NOMO-1 treated with DMSO at 0.1 percent for 48 hours (cell line): ENCODE data around the gene CARD19.
"Not testable (repeated sequence)": the region's sequence is repeated elsewhere in the genome, so short reads cannot be mapped to it uniquely, and the experiment has no call there.

ENCODE experiments used
- DNase-seq: peaks from one replicate; lab custom pipeline; 2025; ENCODE audit not compliant: unreplicated experiment; lab: John Stamatoyannopoulos, UW

The CARD19 gene

DNA sequence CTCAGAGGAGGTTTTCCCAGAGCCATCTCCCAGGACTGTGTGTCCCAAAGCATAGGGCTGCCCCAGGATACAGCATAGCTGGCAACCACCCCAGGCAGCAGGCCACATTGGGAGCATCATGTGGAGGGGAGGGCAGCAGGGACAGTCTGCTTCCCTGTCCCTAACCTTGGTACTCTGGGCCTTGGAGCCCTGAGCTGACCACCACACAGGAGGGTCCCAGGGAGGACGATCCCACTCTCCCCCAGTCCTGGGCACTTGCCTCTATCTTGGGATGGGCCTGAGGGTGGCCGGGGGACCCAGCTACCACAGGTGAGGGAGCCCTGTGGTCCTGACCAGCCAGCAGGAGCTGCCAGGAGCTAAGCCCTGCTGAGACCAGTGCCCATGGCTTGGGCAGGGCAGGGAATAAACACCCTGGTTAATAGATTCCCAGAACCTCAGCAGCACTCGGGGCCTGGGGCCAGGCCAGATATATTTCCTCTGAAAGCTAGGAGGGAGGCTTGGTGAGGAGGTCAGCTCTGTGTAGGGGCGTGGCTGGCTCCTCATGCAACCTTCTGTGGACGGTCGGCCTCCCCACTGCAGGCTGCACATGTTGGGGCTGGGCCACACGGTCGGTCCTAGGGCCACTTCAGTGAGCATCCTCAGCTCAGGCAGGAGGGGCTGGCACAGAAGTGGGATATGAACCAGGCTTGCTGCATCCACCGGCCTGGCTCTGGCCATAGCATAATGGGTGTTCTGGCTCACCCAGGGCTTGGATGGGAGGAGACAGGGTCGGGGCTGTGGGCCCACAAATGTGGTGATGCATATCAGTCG is 33.9 kb downstream of the CARD19 start:
- no peak for DNase-seq

DNA sequence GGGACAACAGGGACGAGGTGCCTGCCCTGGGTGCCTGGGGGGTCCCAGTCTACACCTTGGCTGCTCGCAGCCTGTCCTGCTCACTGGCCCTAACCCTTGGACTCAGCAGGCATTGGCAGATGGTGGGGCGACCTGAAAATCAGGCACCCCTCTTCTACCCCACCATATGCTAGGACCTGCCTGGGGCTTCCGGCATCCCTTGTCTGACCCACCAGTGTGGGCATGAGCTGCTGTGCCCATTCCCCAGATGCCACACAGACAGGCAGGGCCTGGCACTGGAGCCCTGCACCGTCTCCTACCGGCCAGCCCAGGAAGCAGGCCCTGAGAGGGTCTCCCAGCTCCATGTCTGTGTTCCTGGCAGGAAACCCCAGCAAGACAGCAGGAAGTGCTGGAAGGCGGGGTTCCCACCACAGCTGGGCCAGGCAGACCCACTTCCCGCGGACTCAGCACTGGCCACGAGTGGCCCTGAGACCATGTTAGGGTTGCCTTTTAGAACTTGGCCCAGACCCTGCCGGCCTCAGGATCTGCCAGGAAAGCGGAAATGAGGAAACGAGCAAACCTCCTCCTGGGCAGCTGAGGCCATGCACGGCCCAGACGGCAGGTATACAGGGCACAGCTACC is 35.0 kb downstream of the CARD19 start:
- DNase-seq: no peak

DNA sequence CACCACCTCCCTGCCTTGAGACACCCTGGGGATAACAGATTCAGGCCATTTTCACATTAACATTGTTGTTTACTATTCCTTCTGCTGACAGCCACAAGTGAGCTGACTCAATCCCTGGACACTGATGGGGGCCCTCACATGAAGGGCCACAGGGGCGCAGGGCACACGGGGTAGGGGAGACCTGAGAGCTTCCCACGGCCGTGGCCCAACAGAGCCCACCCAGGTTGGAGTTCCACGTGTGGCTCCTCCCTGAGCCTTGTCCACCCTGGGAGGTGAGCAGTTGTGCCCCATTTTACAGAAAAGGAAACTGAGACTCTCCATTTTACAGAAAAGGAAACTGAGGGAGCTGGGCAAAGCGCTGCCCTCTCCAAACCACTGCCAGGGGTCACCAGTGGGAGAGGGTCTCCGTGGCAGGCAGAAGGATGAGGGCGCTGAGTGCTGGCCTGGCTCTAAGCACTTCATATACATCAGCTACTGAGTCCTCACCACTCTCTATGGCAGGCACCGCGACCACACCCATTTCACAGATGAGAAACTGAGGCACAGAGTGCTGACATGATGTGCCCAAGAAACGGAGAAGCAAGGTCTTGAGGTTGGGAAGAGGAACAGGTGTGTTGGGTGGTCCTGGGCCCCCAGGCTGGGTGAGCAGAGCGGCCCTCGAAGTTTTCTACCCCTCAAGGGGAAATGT is 35.7 kb downstream of the CARD19 start:
- DNase-seq: no peak

DNA sequence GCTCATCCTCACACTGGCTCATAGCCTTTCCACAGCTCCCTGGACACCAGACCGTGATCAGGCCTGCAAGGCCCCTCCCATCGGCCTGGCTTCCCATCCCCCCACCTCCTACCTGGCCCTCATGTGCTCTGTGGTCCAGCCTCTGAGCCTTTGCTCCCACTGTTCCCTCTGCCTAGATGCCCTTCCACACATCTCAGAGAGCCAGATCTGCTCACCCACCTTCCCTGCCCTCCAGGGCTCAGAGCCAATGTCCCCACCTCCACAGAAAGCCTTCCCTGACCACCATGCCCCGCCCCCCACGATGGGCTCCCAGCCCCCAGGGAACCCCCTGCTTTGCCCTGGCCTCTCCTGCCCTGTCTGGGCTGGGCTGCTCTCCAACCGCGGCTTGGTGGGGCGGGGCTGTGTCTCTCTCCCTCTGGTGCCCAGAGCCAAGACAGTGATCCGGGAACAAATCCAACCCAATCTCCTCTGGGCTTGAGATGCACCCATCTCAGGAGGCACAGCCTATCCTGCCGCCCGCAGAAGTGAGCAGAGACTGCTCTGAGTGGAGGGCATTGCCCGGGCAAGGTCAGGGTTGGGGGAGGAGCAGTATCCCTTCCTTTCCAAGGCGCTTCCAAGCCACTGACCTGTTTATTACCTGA is 36.4 kb downstream of the CARD19 start:
- no peak for DNase-seq

DNA sequence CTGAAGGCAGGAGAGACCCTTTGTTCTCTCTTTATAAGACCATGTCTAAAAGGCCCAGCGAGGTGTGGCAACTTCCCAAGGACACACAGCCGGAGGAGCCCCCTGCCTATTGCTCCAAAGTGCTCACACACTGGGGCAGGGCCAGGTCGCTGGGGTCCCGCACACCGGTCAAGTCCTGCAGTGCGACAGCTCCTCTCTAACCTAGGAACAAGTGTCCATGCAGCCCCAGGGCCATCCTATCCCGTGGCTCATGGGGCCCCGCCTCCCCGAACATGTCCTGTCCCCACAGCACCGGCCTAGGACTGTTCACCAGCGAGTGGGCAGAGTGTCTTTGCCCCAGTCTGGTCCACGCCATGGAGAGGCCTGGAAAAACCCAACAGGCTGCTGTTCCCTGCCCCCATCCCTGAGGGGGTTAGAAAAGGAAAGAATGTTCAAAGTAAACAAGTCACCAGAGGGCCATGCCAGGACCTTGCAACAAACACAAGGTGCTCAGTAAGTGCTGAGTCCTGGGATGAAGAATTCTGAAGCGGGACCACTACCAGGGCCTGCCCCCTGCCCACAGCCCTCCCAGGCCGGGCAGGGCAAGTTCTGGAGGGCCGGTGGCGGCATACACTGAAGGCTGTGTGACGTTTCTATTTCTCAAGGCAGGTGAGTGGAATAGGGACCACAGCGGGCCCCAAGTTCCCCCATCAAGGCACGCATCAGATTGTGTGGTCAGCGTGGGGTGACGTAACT is 37.1 kb downstream of the CARD19 start:
- DNase-seq: peak; percentile 69

DNA sequence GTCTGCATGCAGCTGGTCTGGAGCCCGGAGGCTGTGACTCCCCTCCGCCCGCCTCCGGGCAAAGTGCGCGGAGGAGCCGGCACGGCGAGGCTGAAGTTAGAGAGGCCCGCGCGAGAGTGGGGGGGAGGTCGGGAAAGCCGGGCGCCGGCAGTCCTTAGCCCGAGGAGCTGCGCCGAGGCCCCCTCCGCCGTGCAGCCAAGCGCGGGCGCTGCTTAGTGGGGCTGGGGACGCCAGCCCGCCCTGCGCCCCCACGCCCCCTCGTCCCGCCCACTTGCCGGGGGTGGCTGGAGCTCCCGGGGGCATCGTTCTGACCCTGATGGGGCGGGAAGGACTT is 37.6 kb downstream of the CARD19 start:
- DNase-seq: no peak

DNA sequence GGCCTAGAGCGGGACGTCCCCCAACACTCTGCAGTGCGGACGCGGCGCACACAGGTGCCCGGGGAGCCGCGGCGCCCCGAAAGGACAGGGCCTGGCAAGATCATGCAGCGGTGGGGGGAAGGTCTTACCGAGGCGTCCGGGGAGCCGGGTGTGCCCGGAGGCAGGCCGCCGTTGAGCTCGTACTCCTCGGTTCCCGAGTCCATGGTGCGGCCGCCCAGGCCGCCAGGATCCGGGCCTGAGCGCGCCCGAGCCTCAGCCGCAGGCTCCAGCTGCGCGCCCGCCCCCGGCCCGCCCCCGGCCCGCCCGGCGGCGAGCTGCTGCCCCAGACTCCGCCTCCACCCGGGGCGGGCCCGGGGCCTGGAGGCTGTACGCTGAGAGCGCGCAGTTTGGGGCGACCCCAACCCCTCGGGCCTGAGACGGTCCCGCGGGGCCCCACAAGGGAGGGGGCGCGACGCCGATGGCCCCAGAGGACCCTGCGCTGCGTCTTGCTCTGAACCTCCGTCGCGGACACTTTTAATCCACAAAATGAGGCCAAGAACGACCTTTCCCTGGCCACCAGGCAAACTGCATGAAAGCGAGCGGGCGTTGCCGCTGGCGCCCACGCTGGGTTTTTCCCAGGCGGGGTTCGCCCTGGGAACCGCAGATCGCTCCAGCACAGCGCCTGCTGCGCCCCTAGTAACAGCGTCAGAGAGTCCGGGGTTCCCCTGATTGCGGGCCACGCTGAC is 38.2 kb downstream of the CARD19 start, which contains the start of gene NINJ1:
Gene NINJ1 (minus strand): TSS at position 237 of the 725 bp plus-strand sequence. CDS start 34 bp downstream, at position 203.
- peak; percentile 59 for DNase-seq

DNA sequence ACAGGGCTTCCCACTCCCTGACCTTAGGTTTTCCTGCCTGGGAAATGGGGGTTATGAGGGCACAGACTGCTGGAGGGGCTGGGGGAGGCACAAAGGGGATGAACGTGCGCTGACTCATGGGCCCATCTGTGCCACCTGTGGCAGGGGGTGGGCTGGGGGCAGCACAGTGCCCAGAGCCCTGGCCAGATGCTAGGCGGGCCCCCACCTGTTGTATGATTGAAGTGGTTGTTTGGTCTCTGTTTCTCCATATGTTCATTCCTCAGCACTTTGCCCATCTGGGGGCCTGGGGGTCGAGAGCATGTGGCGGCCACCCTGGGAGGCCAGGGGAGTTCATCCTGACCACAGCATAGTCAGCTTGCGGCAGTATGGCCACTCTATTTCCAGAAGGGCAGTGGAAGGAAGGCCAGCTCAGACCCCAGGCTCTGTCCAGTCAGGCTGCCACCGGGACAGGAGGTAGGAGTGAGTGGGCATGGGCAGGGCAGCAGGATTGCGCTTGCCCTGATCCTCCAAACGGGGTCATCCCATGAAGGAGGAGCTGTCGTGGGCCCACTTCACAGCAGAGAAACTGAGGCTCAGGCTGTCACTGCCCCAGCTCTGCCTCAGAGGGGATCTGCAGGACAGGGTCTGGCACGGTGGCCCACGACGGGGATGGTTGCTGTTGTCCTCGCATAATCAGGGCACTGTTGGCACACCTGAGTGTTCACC is 38.9 kb downstream of the CARD19 start:
- DNase-seq: no peak

DNA sequence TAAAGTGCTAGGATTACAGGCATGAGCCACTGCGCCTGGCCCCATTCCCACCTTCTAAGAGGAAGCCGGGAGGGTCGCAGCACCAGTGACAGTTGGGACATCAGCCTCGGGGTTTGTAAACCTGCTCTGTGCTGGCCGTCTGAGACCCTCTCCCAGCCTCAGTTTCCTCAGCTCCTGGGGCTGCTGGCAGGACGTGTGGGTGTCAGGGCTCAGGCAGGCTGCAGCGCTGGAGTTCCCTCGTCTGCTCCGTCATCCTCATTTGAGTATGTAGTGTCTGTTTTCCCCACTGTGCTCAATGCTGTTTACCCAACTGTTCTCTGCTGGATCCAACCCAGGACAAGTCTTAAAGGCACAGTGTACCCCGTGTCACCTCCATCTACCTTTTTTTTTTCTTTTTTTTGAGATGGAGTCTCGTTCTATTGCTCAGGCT is 40.0 kb downstream of the CARD19 start:
- no peak for DNase-seq

DNA sequence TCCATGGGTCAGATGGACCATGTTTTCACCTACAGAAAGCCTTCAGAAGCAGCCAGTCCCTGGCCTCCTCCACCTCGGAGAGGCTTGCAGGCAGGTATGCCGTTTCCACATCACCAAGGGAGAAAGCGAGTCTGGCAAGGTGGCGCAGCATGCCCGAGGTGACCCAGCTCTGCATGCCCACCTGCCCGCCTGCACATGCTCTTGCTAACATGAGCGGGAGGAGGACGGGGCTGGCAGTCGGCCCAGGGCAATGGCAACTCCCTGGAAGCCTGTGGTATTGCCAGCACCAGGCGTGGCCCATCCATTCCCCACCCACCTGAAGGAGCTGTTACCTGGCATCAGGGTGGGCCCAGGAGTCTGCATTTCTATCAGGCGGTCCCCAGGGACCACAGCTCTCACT is 41.3 kb downstream of the CARD19 start:
- DNase-seq: no peak

DNA sequence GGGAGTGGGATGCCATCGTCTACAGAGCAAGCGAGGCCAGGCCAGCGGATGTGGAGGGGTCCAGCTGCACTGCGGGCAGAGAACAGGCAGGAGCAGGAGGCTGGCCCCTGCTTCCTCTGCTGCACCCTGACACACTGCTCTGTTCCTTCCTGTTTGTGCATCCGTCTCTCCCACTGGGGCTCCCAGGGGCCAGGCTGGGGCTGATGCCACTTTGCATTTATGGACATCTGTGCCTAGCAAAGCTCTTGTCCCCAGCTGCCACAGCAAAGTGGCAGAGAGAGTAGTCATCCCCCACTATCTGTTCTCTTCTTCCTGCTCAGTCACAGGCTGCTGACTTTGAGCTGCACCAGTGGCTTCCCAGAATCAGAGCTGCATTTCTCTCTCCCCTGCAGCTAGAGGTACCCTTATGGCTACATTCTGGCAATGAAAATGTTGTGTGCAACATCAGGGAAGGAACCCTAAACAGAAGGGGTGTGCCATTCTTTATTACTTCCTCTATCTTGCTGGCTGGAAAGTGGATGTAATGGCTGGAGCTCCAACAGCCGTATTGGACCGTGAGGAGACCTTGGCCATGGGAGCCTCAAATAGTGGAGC is 42.3 kb downstream of the CARD19 start:
- no peak for DNase-seq

DNA sequence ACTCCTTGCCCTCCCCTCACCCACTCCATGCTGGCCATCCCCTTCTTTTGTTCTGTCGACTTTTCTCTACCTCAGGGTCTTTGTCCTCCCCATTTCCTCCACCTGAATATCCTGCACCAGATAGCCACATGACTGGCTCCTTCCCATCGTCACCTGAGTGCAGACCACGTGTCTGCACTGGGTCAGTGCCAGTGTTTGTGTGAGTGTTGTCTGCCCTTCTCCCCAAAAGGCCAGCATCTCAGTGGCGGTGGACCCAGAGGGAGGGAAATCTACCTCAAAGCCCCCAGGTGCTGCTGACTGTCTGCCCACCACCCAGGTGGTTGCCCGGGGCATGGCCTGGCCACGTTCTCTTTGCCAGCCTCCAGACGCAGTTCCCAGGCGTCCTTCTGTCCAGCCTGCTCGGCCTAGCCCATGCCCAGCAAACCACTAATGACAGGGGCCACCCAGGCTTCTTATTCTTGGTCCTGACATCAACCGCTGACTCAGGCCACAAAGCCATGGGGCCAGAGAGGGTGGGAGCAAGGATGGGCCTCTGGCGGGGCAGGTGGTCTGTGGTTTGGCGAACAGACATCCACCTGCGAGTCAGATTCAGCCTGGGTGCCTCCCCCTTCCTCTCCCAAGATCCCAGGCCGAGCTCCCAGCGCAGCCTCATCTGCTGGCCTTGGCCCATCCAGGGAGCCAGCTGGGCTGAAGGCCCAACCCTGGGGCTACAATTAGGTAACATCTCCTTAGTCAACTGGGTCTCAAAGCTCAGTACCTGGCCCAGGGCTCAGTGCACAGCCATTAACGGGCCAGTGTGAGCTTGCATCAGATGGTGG is 43.6 kb downstream of the CARD19 start:
- DNase-seq: no peak

DNA sequence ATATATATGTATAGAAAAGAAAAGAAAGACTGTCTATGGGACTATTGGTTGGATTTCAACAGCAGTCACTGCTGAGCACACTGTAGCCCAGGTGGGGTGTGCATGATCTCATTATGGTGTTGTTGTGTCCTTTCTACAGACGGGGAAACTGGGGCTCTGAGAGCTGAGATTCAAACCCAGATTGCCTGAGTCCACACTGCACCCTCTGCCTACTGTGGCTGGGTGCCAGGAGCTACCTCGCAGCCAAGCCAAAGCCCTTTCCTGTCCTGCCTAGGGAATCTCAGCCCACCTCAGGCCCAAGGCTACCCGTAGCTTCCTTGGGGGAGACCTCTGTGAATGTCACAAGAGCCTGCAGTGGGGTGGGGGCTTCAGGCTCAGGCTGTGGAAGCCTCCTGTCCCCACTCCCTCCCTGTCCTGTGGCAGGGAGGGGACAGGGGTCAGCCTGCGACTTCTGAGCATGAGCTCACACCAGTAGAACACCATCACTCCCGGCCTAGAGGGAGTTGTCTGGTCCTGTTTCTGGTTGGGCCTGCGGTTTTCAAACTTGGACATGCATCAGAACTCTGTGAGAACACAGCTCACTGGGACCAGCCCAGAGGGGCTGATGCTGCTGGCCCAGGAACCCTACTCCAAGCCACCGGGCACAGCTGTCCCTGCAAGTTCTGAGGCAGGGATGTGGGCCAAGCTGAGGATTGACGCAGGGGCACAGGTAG is 45.9 kb downstream of the CARD19 start:
- DNase-seq: no peak

DNA sequence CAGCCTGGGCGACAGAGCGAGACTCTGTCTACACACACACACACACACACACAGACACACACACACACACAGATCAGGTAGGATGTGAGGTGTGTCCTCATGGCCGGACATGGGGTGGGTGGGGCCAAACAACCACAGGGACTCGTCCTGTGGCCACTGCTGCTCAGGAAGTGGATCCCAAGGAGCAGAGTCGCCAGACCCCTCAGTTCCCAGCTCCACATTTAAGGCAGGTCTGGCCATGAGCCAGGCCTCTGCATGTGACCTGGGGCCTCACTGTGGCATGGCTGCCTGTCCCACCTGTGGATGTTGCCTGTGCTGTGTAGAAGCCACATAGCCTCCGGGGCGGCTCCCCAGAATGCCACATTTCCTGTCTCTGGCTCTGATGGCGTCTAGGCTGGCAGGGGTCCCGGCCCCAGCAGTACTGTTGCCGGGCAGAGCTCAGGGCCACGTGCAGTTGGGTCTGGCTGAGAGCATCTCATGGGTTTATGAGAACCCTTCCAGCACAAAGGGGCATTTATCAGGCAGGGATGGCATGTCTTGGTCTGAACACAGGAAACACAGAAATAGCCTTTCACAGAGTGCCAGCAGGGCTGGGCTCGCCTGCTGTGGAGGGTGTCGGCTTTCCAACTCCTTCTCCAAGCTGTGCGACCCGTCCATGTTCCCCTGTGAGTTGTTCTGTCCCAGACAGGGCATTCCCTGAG is 48.0 kb downstream of the CARD19 start:
- no peak for DNase-seq

DNA sequence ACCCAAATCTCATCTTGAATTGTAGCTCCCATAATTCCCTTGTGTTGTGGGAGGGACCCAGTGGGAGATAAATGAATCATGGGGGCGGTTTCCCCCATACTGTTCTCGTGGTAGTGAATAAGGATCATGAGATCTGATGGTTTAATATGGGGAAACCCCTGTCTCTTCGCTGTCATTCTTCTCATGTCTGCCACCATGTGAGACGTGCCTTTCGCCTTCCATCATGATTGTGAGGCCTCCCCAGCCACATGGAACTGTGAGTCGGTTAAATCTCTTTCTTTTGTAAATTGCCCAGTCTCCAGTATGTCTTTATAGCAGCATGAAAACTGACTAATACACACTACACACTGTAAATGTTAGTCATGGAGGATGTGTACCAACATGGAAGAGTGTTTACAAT is 50.7 kb downstream of the CARD19 start:
- DNase-seq: not testable (repeated sequence)

DNA sequence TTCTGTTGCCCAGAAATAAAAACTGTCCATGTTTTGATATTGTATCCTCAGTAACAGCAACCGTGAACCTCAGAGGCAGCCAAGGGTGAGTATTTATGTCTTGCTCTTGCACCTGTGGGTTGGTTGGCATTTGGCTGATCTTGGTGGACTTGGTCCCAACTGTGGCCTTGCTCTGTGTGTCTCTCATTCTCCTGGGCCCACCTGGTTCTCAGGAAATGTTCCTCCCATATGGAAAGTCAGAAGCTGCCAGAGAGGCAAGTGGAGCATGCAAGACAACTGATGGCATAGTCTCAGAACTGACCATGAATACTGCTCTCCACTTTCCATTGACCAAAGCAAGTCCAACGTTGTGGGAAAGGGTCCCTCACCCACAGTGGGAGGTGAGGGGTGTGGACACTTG is 51.6 kb downstream of the CARD19 start:
- no peak for DNase-seq

DNA sequence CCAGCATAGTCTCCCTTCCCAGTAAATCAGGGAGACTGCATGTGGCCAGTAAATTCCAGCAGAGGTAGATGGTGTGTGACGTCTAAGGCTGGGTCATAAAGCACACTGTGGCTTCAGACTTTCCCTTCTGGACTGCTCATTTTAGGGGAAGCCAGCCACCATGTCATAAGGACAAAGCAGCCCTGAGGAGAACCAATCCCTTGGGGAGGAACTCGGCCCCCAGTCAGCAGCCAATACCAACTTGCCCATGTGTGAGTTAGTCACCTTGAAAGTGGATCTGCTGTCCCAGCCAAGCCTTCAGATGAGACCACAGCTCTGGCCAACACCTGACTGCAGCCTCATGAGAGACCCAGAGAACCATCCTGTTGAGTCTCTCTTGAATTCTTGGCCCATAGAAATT is 52.7 kb downstream of the CARD19 start:
- no peak for DNase-seq
